ENCODE data around the gene PPP1R2. TPM values are rescaled to one million over a fixed set of nuclear protein-coding genes. Genes with fewer than 3 reads are reported as not detected.

The PPP1R2 gene
- total and polyA plus RNA-seq, 9 of the 15 experiments (the other 6 are each of a cell fraction or from before 2014, with no cell fraction given) = 9.4 to 115 (median 40.3) TPM

GRCh38 chr3:195554458-195554857, 11.3 kb upstream of the PPP1R2 start:
- 19% methylated on average over 14 of the region's 15 CpGs for WGBS (ENCODE audit: insufficient coverage, low coverage, missing lambda C conversion rate)
- ChIA-PET POLR2A (interaction anchor here (1.2 to 2.8 kb wide), 3 partner anchors 9 to 29 kb away, joined by 3 to 9 read pairs (median 5); partner anchors contain the start of genes APOD and PPP1R2), CTCF (ENCODE audit: low intra/inter-chr PET ratio) (interaction anchor here (1.0 kb wide), 1 partner anchor 296 kb away, joined by 3 read pairs; no protein-coding TSS in a partner anchor)
- H3K4me1 ChIP-seq (replicated peaks in 1 of 2; ENCODE audit: control insufficient read depth in 2 of 2, insufficient read depth in 2 of 2, low read length in 2 of 2) = peaks cover 0 to 3% of the 10 kb centered on the region in 2 experiments; a peak in 1 of 5 replicates
- H3K4me2 ChIP-seq (ENCODE audit: insufficient read depth, low read length) = no peak overlapping the region
- intact Hi-C loops (cut with micrococcal nuclease) (no loop called here), in situ Hi-C loops (cut with MboI) (no loop called here)
- no peak overlapping the region for H3K9ac ChIP-seq (ENCODE audit: insufficient read depth in 1 of 2, low read depth in 2 of 2, low read length in 2 of 2)
- H3K27ac ChIP-seq (ENCODE audit: extremely low read depth, low read depth, low read length) = no peak overlapping the region
- BruUV-seq (replicated peaks) = no TSS peak
- FAIRE-seq = no peak
- no peak overlapping the region for H2AFZ ChIP-seq (ENCODE audit: low read depth, low read length)
- no peaks in the 10 kb centered on the region for H3K36me3 ChIP-seq (ENCODE audit: control insufficient read depth, insufficient read depth, low read length)
- no peaks in the 10 kb centered on the region for H3K9me3 ChIP-seq (replicated peaks; ENCODE audit: control insufficient read depth, insufficient read depth, low read depth, low read length)
- no peak for ATAC-seq
- H3K9me1 ChIP-seq (ENCODE audit: control insufficient read depth, insufficient read depth, low read length) = no peaks in the 10 kb centered on the region
- H3K4me3 ChIP-seq = no peak overlapping the region
- no peaks in the 10 kb centered on the region for H4K20me1 ChIP-seq (replicated peaks; ENCODE audit: control insufficient read depth, insufficient read depth, low read length)
- H3K79me2 ChIP-seq (ENCODE audit: control insufficient read depth, insufficient read depth, low read length) = no peaks in the 10 kb centered on the region
- no peak for DNase-seq (ENCODE audit: extremely low read depth in 1 of 4, low spot score in 3 of 4)
- H3K27me3 ChIP-seq (ENCODE audit: control insufficient read depth in 2 of 2, insufficient read depth in 2 of 2, low read length in 2 of 2) = peaks cover 4 to 17% of the 10 kb centered on the region in 2 experiments; a peak in 2 of 5 replicates
- no peak for TF ChIP-seq DIDO1 (tag; IDR thresholded peaks at IDR 0.05; ENCODE audit: low read depth)
- no peak for TF ChIP-seq ZNF146 (CRISPR knock-in tag; IDR thresholded peaks at IDR 0.05; ENCODE audit: unreplicated experiment)
- no peak for TF ChIP-seq XRCC4 (IDR thresholded peaks at IDR 0.05; ENCODE audit: extremely low read depth, insufficient read depth, insufficient read length)
- no peak for TF ChIP-seq MGA (IDR thresholded peaks at IDR 0.05)
- no peak for TF ChIP-seq ZNF561 (CRISPR knock-in tag; conservative IDR thresholded peaks at IDR 0.05)
- TF ChIP-seq ZNF76 (CRISPR knock-in tag; IDR thresholded peaks at IDR 0.05; ENCODE audit: borderline replicate concordance) = no peak
- TF ChIP-seq DEAF1 (CRISPR knock-in tag; IDR thresholded peaks at IDR 0.05) = no peak

Data from K562 (cell line).